ENCODE measurements around the gene SARS1. TPM values are rescaled to one million over a fixed set of nuclear protein-coding genes. Genes with fewer than 3 reads are reported as not detected.
A peak's percentile ranks its signal among the peaks of the same experiment; 100 is the strongest.
"Not testable (repeated sequence)": the region's sequence is repeated elsewhere in the genome, so short reads cannot be mapped to it uniquely, and the experiment has no call there.

SARS1 gene, protein sequence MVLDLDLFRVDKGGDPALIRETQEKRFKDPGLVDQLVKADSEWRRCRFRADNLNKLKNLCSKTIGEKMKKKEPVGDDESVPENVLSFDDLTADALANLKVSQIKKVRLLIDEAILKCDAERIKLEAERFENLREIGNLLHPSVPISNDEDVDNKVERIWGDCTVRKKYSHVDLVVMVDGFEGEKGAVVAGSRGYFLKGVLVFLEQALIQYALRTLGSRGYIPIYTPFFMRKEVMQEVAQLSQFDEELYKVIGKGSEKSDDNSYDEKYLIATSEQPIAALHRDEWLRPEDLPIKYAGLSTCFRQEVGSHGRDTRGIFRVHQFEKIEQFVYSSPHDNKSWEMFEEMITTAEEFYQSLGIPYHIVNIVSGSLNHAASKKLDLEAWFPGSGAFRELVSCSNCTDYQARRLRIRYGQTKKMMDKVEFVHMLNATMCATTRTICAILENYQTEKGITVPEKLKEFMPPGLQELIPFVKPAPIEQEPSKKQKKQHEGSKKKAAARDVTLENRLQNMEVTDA
- polyA plus RNA-seq (ENCODE audit: insufficient read length in 3 of 3): 100 to 1,000 TPM; 117 to 144 (median 143) TPM
- long read RNA-seq, donor 1, transcript SARS-201 (11 exons, 1,852 nt): major isoform, 47 of 56 reads
- long read RNA-seq, donor 1, partial matches to known transcripts: 6 of 56 reads
- long read RNA-seq, donor 1, other reads (novel, unspliced or antisense): 0 of 56 reads
- long read RNA-seq, donor 2, transcript SARS-201 (11 exons, 1,852 nt): major isoform, 46 of 56 reads
- long read RNA-seq, donor 2, partial matches to known transcripts: 6 of 56 reads
- long read RNA-seq, donor 2, other reads (novel, unspliced or antisense): 0 of 56 reads
- long read RNA-seq, donor 3, transcript SARS-203 (2 exons, 1,582 nt): minor isoform, 5 of 66 reads
- long read RNA-seq, donor 3, transcript SARS-201 (11 exons, 1,852 nt): major isoform, 48 of 66 reads
- long read RNA-seq, donor 3, partial matches to known transcripts: 12 of 66 reads
- long read RNA-seq, donor 3, other reads (novel, unspliced or antisense): 0 of 66 reads
- long read RNA-seq, donor 4, transcript SARS-201 (11 exons, 1,852 nt): major isoform, 54 of 59 reads
- long read RNA-seq, donor 4, partial matches to known transcripts: 0 of 59 reads
- long read RNA-seq, donor 4, other reads (novel, unspliced or antisense): 0 of 59 reads
- long read RNA-seq, donor 5, transcript SARS-201 (11 exons, 1,852 nt): major isoform, 12 of 14 reads
- long read RNA-seq, donor 5, partial matches to known transcripts: 0 of 14 reads
- long read RNA-seq, donor 5, other reads (novel, unspliced or antisense): 0 of 14 reads
- long read RNA-seq, donor 6, transcript SARS-201 (11 exons, 1,852 nt): major isoform, 41 of 63 reads
- long read RNA-seq, donor 6, partial matches to known transcripts: 16 of 63 reads
- long read RNA-seq, donor 6, other reads (novel, unspliced or antisense): 0 of 63 reads
- long read RNA-seq, donor 7, transcript SARS-201 (11 exons, 1,852 nt): major isoform, 37 of 62 reads
- long read RNA-seq, donor 7, partial matches to known transcripts: 22 of 62 reads
- long read RNA-seq, donor 7, other reads (novel, unspliced or antisense): 0 of 62 reads
- long read RNA-seq, donor 8, transcript SARS-201 (11 exons, 1,852 nt): major isoform, 12 of 14 reads
- long read RNA-seq, donor 8, partial matches to known transcripts: 0 of 14 reads
- long read RNA-seq, donor 8, other reads (novel, unspliced or antisense): 0 of 14 reads
- long read RNA-seq, donor 9, transcript SARS-201 (11 exons, 1,852 nt): major isoform, 41 of 53 reads
- long read RNA-seq, donor 9, partial matches to known transcripts: 9 of 53 reads
- long read RNA-seq, donor 9, other reads (novel, unspliced or antisense): 0 of 53 reads
- long read RNA-seq, donor 10, transcript SARS-201 (11 exons, 1,852 nt): major isoform, 26 of 28 reads
- long read RNA-seq, donor 10, partial matches to known transcripts: 0 of 28 reads
- long read RNA-seq, donor 10, other reads (novel, unspliced or antisense): 0 of 28 reads
- long read RNA-seq, donor 11, transcript SARS-201 (11 exons, 1,852 nt): major isoform, 24 of 33 reads
- long read RNA-seq, donor 11, partial matches to known transcripts: 6 of 33 reads
- long read RNA-seq, donor 11, other reads (novel, unspliced or antisense): 0 of 33 reads
- long read RNA-seq, donor 12, transcript SARS-201 (11 exons, 1,852 nt): major isoform, 51 of 66 reads
- long read RNA-seq, donor 12, partial matches to known transcripts: 12 of 66 reads
- long read RNA-seq, donor 12, other reads (novel, unspliced or antisense): 0 of 66 reads
- long read RNA-seq, donor 13, transcript SARS-201 (11 exons, 1,852 nt): major isoform, 19 of 31 reads
- long read RNA-seq, donor 13, partial matches to known transcripts: 7 of 31 reads
- long read RNA-seq, donor 13, other reads (novel, unspliced or antisense): 0 of 31 reads
- long read RNA-seq, donor 14: 0 reads
- long read RNA-seq, donor 15, transcript SARS-201 (11 exons, 1,852 nt): major isoform, 43 of 55 reads
- long read RNA-seq, donor 15, partial matches to known transcripts: 7 of 55 reads
- long read RNA-seq, donor 15, other reads (novel, unspliced or antisense): 0 of 55 reads
- long read RNA-seq, donor 16, transcript SARS-201 (11 exons, 1,852 nt): major isoform, 44 of 52 reads
- long read RNA-seq, donor 16, partial matches to known transcripts: 5 of 52 reads
- long read RNA-seq, donor 16, other reads (novel, unspliced or antisense): 0 of 52 reads

- DNase-seq: peak; percentile 91
Observed at GRCh38 chr1:109213824-109214693, at the start of gene SARS1. Gene SARS1 (plus strand): TSS chr1:109213918. CDS start chr1:109213993, 75 bp downstream.

DNA sequence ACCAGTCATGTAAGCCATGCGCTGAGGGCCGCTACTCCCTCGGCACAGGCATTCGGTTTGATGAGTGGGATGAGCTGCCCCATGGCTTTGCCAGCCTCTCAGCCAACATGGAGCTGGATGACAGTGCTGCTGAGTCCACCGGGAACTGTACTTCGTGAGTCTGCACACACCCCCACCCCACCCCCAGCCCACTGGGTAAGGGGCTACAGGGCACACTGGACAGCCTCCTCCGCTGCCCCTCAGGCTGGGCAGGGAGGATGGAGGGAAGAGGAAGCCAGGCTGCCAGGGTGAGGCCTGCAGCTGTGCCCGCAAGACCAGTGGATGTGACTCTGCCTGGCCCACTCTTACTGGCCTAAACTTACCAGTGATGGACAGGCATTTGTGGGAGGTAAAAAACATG is 49.2 kb upstream of the SARS1 start:
- no peak for DNase-seq

- DNase-seq: no peak
Observed at GRCh38 chr1:109167001-109167506, 46.7 kb upstream of the SARS1 start.

DNA sequence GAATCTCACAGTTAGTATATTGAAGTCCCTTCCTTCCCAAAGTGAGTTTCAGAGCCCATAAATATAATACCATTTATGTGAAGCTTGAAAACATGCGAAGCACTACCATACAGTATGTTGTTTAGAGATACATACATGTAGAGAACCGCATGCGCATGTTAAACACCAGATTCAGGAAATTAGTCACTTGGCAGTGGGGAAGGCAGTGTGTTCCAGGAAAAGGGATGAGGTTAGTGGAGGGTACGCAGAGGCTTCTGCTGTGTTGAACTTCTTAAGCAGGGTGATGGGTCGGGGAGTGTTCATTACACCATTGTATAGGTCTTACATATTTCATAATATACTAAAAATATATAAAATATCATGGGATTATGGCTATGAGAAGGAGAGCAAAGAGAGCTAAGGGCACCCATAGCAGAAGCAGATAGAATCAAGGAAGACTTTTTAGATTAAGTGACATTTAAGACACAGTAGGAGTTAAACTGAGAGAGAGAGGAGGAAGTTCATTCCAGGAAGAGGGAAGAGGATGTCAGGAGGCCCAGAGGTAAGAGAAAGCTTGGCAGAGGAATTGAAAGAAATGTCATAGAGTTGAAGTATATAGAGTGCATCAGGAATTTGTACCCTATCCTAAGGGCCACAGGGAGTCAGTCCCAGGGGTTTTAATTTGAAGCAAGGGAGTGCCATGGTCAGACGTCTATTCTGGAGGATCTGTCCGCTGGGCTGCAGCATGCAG is 43.5 kb upstream of the SARS1 start:
- no peak for DNase-seq

DNA sequence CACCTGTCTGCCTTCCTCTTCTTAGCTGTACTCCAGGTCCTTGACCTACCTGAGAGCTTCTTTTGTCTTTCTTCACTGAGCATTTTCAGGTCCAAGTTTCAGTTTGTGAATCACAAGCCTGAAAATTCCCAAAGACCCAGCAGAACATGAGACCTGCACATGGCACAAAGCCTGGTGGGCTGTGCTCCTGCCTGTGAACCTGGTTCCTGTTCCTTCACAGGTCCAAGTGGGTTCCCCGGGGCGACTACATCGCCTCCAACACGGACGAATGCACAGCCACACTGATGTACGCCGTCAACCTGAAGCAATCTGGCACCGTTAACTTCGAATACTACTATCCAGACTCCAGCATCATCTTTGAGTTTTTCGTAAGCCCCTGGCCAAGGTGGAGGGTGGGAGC is 42.1 kb upstream of the SARS1 start:
- DNase-seq: no peak

DNA sequence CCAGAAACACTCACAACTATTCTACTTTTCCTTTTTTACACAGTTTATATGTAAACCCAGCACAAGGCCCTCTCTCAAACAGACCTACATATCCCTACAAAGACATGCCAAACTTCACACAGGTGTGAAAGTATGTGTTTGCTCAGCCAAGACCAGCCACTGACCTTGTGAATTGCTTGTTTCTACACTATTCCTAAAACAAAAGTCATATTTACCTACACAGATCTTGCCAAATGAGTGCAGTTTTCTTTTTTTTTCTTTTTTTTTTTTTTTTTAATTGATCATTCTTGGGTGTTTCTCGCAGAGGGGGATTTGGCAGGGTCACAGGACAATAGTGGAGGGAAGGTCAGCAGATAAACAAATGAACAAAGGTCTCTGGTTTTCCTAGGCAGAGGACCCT is 37.4 kb upstream of the SARS1 start:
- DNase-seq: not testable (repeated sequence)

- DNase-seq: not testable (repeated sequence)
Observed at GRCh38 chr1:109180715-109181084, 33.0 kb upstream of the SARS1 start.

DNA sequence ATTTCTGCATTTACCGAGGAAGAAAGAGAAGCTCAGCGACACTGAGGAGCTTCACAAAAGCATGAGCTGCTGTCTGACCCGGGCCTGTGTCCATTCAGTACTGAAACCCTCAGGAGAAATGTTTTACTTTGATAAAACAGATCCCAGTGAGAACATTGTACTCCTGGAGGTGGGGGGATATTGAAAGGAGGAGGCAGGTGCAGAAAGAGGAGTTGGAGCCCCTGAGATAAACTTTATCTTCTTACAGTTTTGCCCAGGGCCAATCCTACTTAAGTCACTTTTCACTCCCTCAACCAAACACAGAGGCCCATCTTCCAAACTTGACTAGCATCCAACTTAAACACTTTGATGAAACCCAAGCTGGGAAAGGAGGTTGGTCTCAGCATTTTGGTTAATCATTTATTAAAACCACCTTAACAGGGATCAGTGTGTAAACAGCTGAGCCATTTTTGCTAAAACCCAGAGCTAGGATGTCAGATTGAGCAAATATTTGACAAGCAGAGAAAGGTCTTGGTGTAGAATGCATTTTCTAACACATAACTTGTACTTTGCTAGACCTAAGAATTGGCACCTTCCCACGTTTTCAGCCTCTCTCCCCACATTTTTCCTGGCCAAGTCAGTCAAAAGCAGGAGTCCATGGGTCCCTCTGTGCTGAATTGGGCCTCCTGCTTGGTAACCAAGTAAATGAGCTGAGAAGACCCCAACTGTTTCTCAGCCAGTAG is 32.5 kb upstream of the SARS1 start:
- DNase-seq: no peak

- DNase-seq: no peak
Observed at GRCh38 chr1:109181807-109182163, 31.9 kb upstream of the SARS1 start.

DNA sequence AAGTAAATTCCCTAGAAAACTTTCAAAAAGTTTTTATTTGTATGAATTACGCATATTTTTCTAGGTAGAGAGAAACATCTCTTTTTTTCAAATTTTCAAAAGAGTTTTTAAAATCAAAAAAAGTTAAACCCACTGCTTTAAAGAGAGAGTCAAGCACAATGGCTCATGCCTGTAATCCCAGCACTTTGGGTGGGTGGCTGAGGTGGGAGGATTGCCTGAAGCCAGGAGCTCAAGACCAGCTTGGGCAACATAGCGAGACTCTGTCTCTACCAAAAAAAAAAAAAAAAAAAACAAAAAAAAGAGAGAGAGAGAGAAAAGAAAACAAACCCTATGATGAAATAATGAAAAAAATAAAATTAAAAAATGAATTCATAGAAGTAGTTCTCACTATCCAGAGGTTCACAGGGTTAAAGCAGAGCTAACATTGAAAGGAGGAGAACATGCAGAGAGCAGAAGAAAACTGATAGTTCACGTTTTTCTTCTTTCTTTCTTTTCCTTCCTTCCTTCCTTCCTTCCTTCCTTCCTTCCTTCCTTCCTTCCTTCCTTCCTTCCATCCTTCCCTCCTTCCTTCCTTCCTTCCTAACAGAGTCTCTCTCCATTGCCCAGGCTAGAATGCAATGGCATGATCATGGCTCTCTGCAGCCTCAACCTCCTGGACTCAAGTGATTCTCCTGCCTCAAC is 30.5 kb upstream of the SARS1 start:
- DNase-seq: no peak

- no peak for DNase-seq
Observed at GRCh38 chr1:109184687-109185086, 29.0 kb upstream of the SARS1 start.

DNA sequence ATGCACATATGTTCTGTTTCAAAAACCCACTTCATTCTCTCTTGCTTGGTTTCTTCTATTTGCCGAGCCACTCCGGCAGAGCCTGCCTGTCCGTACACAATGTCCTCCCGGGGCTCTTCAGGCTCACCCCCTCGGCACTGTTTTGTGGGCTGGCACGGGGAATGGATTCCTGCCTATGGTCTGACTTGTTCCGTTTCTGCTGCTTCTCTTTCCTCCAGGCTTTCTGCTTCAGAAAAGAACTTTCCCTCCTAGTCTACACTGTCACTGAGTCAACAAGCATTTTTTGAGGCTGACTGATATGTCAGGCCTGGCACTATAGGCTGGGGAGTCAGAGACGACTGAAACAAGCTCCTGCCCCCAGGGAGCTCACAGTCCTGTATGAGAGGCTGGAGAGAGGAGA is 28.4 kb upstream of the SARS1 start:
- DNase-seq: no peak

DNA sequence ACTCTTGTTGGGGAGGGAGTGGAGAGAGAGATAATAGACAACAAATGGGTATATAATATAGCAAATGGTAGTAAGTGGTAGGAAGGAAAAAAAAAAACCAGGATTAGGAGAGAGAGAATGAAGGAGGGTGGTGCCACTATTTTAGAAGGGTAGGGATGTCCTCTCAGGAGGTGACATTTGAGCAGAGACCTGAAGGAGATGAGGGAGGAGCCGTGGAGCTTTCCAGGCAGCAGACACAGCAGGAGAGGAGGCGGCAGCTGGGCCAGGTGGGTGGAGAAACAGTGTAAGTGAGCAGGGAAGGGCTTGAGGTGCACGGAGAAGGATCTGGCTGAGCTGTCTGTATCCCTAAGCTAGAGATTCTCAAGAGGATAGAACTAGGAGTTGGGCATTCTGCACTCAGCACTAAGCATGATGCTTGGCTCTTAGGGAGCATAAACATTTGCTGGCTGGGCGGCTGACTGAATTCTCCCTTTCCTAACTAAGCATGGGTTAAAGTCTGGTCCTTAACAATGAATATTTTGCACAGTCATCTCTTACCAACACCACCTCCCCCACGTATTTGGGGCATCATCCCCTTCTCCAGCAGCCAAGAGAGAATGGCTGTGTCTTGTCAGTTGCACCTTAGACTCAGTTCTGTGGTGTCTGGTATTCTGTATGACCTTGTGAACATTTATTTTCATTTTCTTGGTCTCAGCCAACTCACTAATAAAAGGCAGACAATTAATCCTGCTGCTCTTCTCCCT is 27.6 kb upstream of the SARS1 start:
- no peak for DNase-seq

- DNase-seq: no peak
Observed at GRCh38 chr1:109186733-109187086, 27.0 kb upstream of the SARS1 start.

DNA sequence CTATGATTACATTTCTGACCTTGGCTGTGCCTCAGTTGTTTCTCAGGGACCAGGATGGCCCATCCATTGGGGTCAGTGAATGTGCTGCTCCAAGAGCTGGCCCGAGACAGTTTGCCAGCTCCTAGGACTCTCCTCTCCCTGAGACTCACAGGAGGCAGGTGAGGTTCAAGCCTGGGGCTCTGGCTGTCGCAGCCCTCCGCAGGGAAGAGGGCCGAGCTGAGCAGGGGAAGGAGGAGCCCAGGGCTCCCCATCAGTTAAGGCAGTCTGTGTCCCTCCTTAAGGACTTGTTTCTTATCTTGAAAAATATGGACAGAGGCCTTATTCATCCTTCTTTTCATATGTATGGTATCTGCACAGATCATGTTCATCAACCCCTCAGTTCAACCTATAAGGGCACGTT is 26.6 kb upstream of the SARS1 start:
- no peak for DNase-seq
